Aorta (tissue), 5 donors: Measurements from ENCODE around the gene ACSF2. TPM values are rescaled to one million over a fixed set of nuclear protein-coding genes. Genes with fewer than 3 reads are reported as not detected.

Source experiments
- ATAC-seq: fragments of 200-7000 bp; cut with Tn5 transposase; one replicate; pipeline ENCODE4 v1.9.1; 2022; ENCODE audit warnings: moderate library complexity; ENCODE audit not compliant: low FRiP score
- DNase-seq, 2 donors: peaks; one replicate each; pipeline ENCODE4 v3.0.0-alpha.2; 2020
- H3K27ac ChIP-seq, 2 donors: one replicate each; pipeline ENCODE4 v1.5.1; 2013; ENCODE audit warnings: low read length in 2 of 2, mild to moderate bottlenecking in 2 of 2, moderate library complexity in 2 of 2, control low read depth in 1 of 2, inconsistent platforms in 1 of 2, low read depth in 1 of 2
- H3K27me3 ChIP-seq, 2 donors: one replicate each; pipeline ENCODE4 v1.6.1; 2013; ENCODE audit warnings: control low read depth in 1 of 2, low read length in 1 of 2, mild to moderate bottlenecking in 1 of 2, moderate library complexity in 1 of 2; ENCODE audit not compliant: insufficient read depth in 2 of 2, control insufficient read depth in 1 of 2
- H3K36me3 ChIP-seq, 2 donors: one replicate each; pipeline ENCODE4 v1.6.1; 2013; ENCODE audit warnings: control low read depth in 1 of 2, low read length in 1 of 2, mild to moderate bottlenecking in 1 of 2; ENCODE audit not compliant: insufficient read depth in 2 of 2, control insufficient read depth in 1 of 2
- H3K4me1 ChIP-seq, 2 donors: one replicate each; pipeline ENCODE4 v1.6.1; 2013; ENCODE audit warnings: low read length in 2 of 2, control low read depth in 1 of 2, mild to moderate bottlenecking in 1 of 2, moderate library complexity in 1 of 2; ENCODE audit not compliant: insufficient read depth in 2 of 2, control insufficient read depth in 1 of 2
- H3K4me3 ChIP-seq, 2 donors: one replicate each; pipeline ENCODE4 v1.5.1; 2013; ENCODE audit warnings: low read length in 2 of 2, control low read depth in 1 of 2, mild to moderate bottlenecking in 1 of 2
- H3K9me3 ChIP-seq: one replicate; pipeline ENCODE4 v1.6.1; 2013; ENCODE audit warnings: mild to moderate bottlenecking, low read length; ENCODE audit not compliant: control insufficient read depth
- WGBS, 2 donors: extraction: QIAGEN DNeasy Blood & Tissue Kit; methylation state at CpG; one replicate each; pipeline ENCODE4 v1.1.7; 2013; 5-methylcytosine and 5-hydroxymethylcytosine counted together
- intact Hi-C, 2 donors: fragments of 100-400 bp; cut with DNase I; formaldehyde crosslinking; loops; one replicate each; pipeline versions ENCODE4 v1.14.2 to v1.15.0; 2022
- polyA plus RNA-seq, 2 donors: library from polyadenylated mRNA; stranded (reverse); fragments of 200-250 nt; gene quantifications; one replicate each; pipeline ENCODE4 v1.2.3, GENCODE V29; 2013
- total RNA-seq, 2 donors: library from RNA; stranded (reverse); fragmentation: NEBNext Ultra II Directional; extraction: Animal tissue kit (Norgen Biotek cat#: 25700); gene quantifications; one replicate each; pipeline ENCODE4 v1.2.1, GENCODE V29; 2021
- donor health status: healthy with polysubstance abuse.
- donor health status: Bipolar disorder and iron deficiency.
- donor health status: DM: no; HTN: no; CAD: no.
- donor health status: DM: no; HTN: no; CAD: no.
- donor health status: DM: yes; HTN: yes; CAD: no.

The ACSF2 gene
- total and polyA plus RNA-seq, 4 donors = 17.8 to 35.8 (median 32.1) TPM

DNA sequence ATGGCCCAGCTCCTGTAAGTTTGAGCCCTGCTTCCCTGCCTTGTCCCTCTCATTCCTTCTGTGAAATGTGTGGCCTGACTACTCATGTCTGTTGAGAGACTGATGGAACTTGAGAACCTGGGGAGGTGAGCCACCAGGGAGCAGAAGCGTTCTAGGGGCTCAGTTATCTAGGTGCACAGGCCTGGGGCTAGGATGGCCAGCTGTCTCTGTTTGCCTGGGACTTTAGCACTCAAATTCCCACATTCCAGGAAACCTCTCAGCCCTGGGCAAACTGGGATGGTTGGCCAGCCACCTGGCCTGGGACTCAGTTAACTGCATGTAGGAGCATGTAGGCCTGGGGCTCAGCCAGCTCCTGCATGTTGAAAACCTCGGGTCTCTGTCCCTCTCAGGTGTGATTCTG, 97.2 kb downstream of the ACSF2 start:
- DNase-seq (no peak), ATAC-seq (no peak)
- H3K4me3 ChIP-seq = no peak overlapping the region
- 89 to 90% methylated on average over 2 of the region's 2 CpGs for WGBS, 2 donors
- H3K27ac ChIP-seq = no peak overlapping the region
- no peaks in the 10 kb centered on the region for H3K9me3 ChIP-seq
- no peaks in the 10 kb centered on the region for H3K4me1 ChIP-seq
- no peaks in the 10 kb centered on the region for H3K36me3 ChIP-seq
- H3K27me3 ChIP-seq = no peaks in the 10 kb centered on the region
- intact Hi-C loops = no loop called here

Other genes with a start within 250 kb of the ACSF2 start
- gene COL1A1, start 224.6 kb upstream of the ACSF2 start, total RNA-seq = 100 to 1,000 TPM; 400 to 948 TPM
- gene COL1A1, start 224.6 kb upstream of the ACSF2 start, polyA plus RNA-seq = 100 to 1,000 TPM in 1 of 2 donors, 10 to 100 TPM in 1; 70.2 to 391 TPM
- 1 to 10 TPM in 1 of 2 donors, under 1 TPM in 1; 0.94 to 1.4 TPM for gene TMEM92, start 151.8 kb upstream of the ACSF2 start, total RNA-seq
- 10 to 100 TPM in 1 of 2 donors, not detected in 1; 12.4 TPM for gene TMEM92, start 151.8 kb upstream of the ACSF2 start, polyA plus RNA-seq
- 10 to 100 TPM; 16.4 to 22.2 TPM for gene XYLT2, start 80.1 kb upstream of the ACSF2 start, total RNA-seq
- 10 to 100 TPM in 1 of 2 donors, 1 to 10 TPM in 1; 4.0 to 19.3 TPM for gene XYLT2, start 80.1 kb upstream of the ACSF2 start, polyA plus RNA-seq
- 10 to 100 TPM; 34.8 TPM for gene MRPL27, start 53.0 kb upstream of the ACSF2 start, total RNA-seq
- 100 to 1,000 TPM in 1 of 2 donors, 10 to 100 TPM in 1; 90.9 to 103 TPM for gene MRPL27, start 53.0 kb upstream of the ACSF2 start, polyA plus RNA-seq
- 1 to 10 TPM in 1 of 2 donors, not detected in 1; 2.0 TPM for gene EME1, start 53.0 kb upstream of the ACSF2 start, total RNA-seq
- gene EME1, start 53.0 kb upstream of the ACSF2 start, polyA plus RNA-seq = under 1 TPM in 1 of 2 donors, not detected in 1; 0.49 TPM
- gene LRRC59, start 28.7 kb upstream of the ACSF2 start, total RNA-seq = 10 to 100 TPM; 46.7 to 77.6 TPM
- 10 to 100 TPM; 33.1 to 44.1 TPM for gene LRRC59, start 28.7 kb upstream of the ACSF2 start, polyA plus RNA-seq
- under 1 TPM in 1 of 2 donors, not detected in 1; 0.57 TPM for gene CHAD, start 42.7 kb downstream of the ACSF2 start, total RNA-seq
- gene CHAD, start 42.7 kb downstream of the ACSF2 start, polyA plus RNA-seq = 1 to 10 TPM in 1 of 2 donors, under 1 TPM in 1; 0.20 to 2.3 TPM
- gene RSAD1, start 52.6 kb downstream of the ACSF2 start, total RNA-seq = 10 to 100 TPM; 32.1 to 42.3 TPM
- 10 to 100 TPM; 12.1 to 39.2 TPM for gene RSAD1, start 52.6 kb downstream of the ACSF2 start, polyA plus RNA-seq
- 1 to 10 TPM; 1.3 to 1.8 TPM for gene MYCBPAP, start 82.2 kb downstream of the ACSF2 start, total RNA-seq
- 1 to 10 TPM in 1 of 2 donors, under 1 TPM in 1; 0.77 to 1.0 TPM for gene MYCBPAP, start 82.2 kb downstream of the ACSF2 start, polyA plus RNA-seq
- not detected for gene EPN3, start 106.5 kb downstream of the ACSF2 start, total RNA-seq
- gene EPN3, start 106.5 kb downstream of the ACSF2 start, polyA plus RNA-seq = 1 to 10 TPM; 1.5 to 1.9 TPM
- gene SPATA20, start 121.0 kb downstream of the ACSF2 start, total RNA-seq = 10 to 100 TPM; 27.8 to 41.9 TPM
- 10 to 100 TPM; 16.7 to 64.0 TPM for gene SPATA20, start 121.0 kb downstream of the ACSF2 start, polyA plus RNA-seq
- 1 to 10 TPM in 1 of 2 donors, under 1 TPM in 1; 0.29 to 2.8 TPM for gene CACNA1G, start 134.5 kb downstream of the ACSF2 start, total RNA-seq
- not detected for gene CACNA1G, start 134.5 kb downstream of the ACSF2 start, polyA plus RNA-seq
- 10 to 100 TPM; 25.7 to 54.9 TPM for gene ABCC3, start 208.7 kb downstream of the ACSF2 start, total RNA-seq
- 100 to 1,000 TPM in 1 of 2 donors, 1 to 10 TPM in 1; 9.9 to 145 TPM for gene ABCC3, start 208.7 kb downstream of the ACSF2 start, polyA plus RNA-seq